Vagina (tissue), 2 donors: ENCODE data around the gene METTL26.

Source experiments
- POLR2A ChIP-seq, 2 donors: fragments of 450-650 bp; IDR thresholded peaks; one replicate each; pipeline ENCODE4 v1.6.1; 2017; ENCODE audit warnings: antibody characterized with exemption in 2 of 2, mild to moderate bottlenecking in 2 of 2, moderate library complexity in 2 of 2
- TF ChIP-seq, protein P1 (sequence below), 3 experiments: fragments of 450-650 bp in 2 of 3; fragments of 200-600 bp in 1 of 3; sonication (generic) in 1 of 3; IDR thresholded peaks; one replicate each; pipeline ENCODE4 v1.5.1; 2017 to 2019; ENCODE audit warnings: antibody characterized with exemption in 3 of 3, mild to moderate bottlenecking in 2 of 3, moderate library complexity in 2 of 3

DNA sequence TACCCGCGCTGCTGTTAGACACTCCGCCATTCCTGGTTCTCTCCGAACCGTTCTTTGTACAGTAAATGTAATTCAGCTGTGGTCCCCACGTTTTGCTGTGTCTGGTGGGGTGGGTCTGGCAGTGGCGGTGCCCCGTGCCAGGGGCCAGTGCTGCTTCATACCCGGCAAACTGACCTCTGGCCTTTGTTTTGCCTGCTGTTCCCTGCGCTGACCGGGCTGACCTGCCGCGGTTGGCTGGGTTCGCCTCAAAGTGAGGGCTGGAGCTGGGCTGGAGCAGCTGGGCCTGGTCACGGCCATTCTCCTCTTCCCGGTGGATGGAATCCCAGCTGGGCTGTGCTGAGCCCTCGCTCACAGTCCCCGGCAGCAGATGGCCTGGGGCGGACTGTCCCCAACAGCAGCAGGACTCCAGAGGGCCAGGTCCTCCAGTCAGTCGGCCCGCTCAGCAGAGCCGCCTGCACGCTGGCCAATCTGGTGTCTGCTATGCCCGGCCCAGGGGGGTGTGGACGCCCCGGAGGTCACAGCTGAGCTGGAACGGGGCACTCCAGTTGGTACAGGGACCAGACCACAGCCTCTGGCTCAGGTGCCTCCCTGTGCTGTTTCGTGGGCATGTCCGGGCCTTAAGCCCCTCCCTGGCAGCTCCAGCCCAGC, 6.8 kb downstream of the METTL26 start:
- TF ChIP-seq, protein P1, sequence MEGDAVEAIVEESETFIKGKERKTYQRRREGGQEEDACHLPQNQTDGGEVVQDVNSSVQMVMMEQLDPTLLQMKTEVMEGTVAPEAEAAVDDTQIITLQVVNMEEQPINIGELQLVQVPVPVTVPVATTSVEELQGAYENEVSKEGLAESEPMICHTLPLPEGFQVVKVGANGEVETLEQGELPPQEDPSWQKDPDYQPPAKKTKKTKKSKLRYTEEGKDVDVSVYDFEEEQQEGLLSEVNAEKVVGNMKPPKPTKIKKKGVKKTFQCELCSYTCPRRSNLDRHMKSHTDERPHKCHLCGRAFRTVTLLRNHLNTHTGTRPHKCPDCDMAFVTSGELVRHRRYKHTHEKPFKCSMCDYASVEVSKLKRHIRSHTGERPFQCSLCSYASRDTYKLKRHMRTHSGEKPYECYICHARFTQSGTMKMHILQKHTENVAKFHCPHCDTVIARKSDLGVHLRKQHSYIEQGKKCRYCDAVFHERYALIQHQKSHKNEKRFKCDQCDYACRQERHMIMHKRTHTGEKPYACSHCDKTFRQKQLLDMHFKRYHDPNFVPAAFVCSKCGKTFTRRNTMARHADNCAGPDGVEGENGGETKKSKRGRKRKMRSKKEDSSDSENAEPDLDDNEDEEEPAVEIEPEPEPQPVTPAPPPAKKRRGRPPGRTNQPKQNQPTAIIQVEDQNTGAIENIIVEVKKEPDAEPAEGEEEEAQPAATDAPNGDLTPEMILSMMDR (IDR thresholded peaks at IDR 0.05), result no peak
- TF ChIP-seq POLR2A (IDR thresholded peaks at IDR 0.05), result no peak
